Measurements from ENCODE around the gene FOXP1.

DNA sequence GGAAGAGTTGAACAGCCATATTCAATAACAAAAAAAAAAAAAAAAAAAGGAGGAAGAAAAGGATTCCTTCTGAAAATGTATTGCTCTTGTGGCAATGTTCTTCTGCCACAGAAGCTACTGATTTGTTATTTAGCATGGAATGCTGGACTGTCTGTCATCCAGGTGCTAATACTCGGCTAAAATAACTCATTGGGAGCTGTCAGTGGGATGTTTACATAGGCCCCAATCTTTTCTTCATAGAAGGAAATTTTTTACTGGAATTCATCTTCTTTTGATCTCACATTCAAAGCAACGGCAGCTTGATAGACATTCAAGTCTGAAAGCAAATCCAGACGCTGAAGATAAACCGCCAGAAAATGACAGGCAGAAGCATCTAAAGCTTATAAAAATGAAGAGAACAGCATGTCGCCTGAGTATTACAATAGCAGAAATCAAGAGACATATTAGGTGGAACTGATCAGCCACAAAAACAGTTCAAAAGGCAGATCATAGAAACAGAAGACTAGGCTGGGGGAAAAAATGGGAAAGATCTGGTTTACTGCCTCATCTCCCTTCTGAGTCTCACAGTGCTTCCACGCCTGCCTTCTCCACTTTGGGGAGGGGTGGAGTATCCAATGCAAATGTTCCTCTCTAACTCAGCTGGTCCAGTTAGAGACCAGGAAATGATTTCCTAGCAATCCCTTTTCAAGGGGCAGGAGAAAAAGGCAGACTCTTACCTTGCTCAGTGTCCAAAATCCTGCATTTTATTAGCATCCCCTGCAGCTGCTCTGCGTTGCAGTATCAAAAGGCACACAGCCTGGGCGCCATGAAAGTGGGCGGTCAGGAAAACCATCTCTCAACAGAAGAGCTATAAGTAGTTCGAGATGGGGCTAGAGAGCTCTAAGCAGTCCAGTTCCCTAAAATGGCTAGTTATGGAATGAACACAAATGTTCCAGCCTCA is 451.9 kb downstream of the FOXP1 start:
- TF ChIP-seq, protein P1, sequence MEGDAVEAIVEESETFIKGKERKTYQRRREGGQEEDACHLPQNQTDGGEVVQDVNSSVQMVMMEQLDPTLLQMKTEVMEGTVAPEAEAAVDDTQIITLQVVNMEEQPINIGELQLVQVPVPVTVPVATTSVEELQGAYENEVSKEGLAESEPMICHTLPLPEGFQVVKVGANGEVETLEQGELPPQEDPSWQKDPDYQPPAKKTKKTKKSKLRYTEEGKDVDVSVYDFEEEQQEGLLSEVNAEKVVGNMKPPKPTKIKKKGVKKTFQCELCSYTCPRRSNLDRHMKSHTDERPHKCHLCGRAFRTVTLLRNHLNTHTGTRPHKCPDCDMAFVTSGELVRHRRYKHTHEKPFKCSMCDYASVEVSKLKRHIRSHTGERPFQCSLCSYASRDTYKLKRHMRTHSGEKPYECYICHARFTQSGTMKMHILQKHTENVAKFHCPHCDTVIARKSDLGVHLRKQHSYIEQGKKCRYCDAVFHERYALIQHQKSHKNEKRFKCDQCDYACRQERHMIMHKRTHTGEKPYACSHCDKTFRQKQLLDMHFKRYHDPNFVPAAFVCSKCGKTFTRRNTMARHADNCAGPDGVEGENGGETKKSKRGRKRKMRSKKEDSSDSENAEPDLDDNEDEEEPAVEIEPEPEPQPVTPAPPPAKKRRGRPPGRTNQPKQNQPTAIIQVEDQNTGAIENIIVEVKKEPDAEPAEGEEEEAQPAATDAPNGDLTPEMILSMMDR (IDR thresholded peaks at IDR 0.05), result no peak
- no peak for TF ChIP-seq POLR2A (IDR thresholded peaks at IDR 0.05)
